HCT116 (cell line): ENCODE results near the gene MICOS13. TPM values are rescaled to one million over a fixed set of nuclear protein-coding genes. Genes with fewer than 3 reads are reported as not detected.
A peak's percentile ranks its signal among the peaks of the same experiment; 100 is the strongest.

Experiments
- ATAC-seq: fragments of 200-7000 bp; cut with Tn5 transposase; 2 replicates; pipeline ENCODE4 v1.9.1; 2020; ENCODE audit warnings: mild to moderate bottlenecking, moderate library complexity
- BruUV-seq: library from RNA; stranded (reverse); fragments of 400-500 nt; replicated peaks from 2 replicates; lab custom pipeline; 2021; lab: Mats Ljungman, UMichigan
- CTCF ChIA-PET: fragments of 300-600 bp; sonication (Branson Sonifier 250); formaldehyde crosslinking; loops from one replicate; lab custom pipeline; 2021; ENCODE audit warnings: antibody characterized with exemption; lab: Charles Lee
- POLR2A ChIA-PET: fragments of 300-600, 350-600 bp; sonication (Branson Sonifier 250); formaldehyde crosslinking; loops from one replicate; lab custom pipeline; 2021; ENCODE audit warnings: antibody characterized with exemption; lab: Charles Lee
- RAD21 ChIA-PET, 2 experiments: fragments of 300-600 bp; sonication (Branson Sonifier 250); formaldehyde crosslinking; loops; one replicate each; lab custom pipeline; 2023; ENCODE audit warnings: low total read pairs in 2 of 2; ENCODE audit not compliant: uncharacterized antibody in 2 of 2, unreplicated experiment in 2 of 2, low non-redundant PET in 1 of 2; lab: Charles Lee
- DNase-seq: peaks from one replicate; pipeline ENCODE4 v3.0.0-alpha.2; 2010; ENCODE audit warnings: low read depth, low spot score
- H2AFZ ChIP-seq: fragments of 200-600 bp; shearing (Covaris generic), sonication (generic); 2 replicates; pipeline ENCODE4 v1.6.1; 2017; ENCODE audit warnings: low read depth, mixed run types, mixed read lengths, antibody characterized with exemption, low read length; ENCODE audit not compliant: poor library complexity, severe bottlenecking
- H3K27ac ChIP-seq: 2 replicates; pipeline ENCODE4 v1.5.1; 2012; ENCODE audit warnings: low read depth, low read length
- H3K27me3 ChIP-seq: fragments of 200-600 bp; sonication (generic); 2 replicates; pipeline ENCODE4 v1.6.1; 2016; ENCODE audit warnings: mixed run types, low read length, mixed read lengths; ENCODE audit not compliant: insufficient read depth
- H3K36me3 ChIP-seq, 2 experiments: fragments of 200-500 bp in 1 of 2; fragments of 200-600 bp in 1 of 2; sonication (Bioruptor generic) in 1 of 2; sonication (generic) in 1 of 2; 2 replicates each; pipeline versions ENCODE4 v1.5.1 to v1.6.1; 2014 to 2016; ENCODE audit warnings: low read length in 2 of 2, inconsistent platforms in 1 of 2, mixed read lengths in 1 of 2, mixed run types in 1 of 2; ENCODE audit not compliant: insufficient read depth in 2 of 2, control insufficient read depth in 1 of 2
- H3K4me1 ChIP-seq, 2 experiments: fragments of 200-600 bp in 1 of 2; sonication (generic) in 1 of 2; 2 replicates each; pipeline versions ENCODE4 v1.5.1 to v1.6.1; 2012 to 2017; ENCODE audit warnings: low read length in 2 of 2, inconsistent platforms in 1 of 2, mild to moderate bottlenecking in 1 of 2, mixed read lengths in 1 of 2, mixed run types in 1 of 2, moderate library complexity in 1 of 2; ENCODE audit not compliant: insufficient read depth in 2 of 2, control insufficient read depth in 1 of 2
- H3K4me2 ChIP-seq: fragments of 200-600 bp; sonication (generic); 2 replicates; pipeline ENCODE4 v1.6.1; 2017; ENCODE audit warnings: mixed run types, low read length, mixed read lengths
- H3K4me3 ChIP-seq, 2 experiments: fragments of 200-600 bp in 1 of 2; sonication (generic) in 1 of 2; replicated peaks in 1 of 2; 2 replicates each; pipeline ENCODE4 v1.5.1; 2011 to 2016; ENCODE audit warnings: low read length in 2 of 2, control low read depth in 1 of 2, low read depth in 1 of 2, mild to moderate bottlenecking in 1 of 2, mixed read lengths in 1 of 2, mixed run types in 1 of 2
- H3K79me2 ChIP-seq: fragments of 200-600 bp; sonication (generic); 2 replicates; pipeline ENCODE4 v1.6.1; 2017; ENCODE audit warnings: mild to moderate bottlenecking, mixed run types, low read length, moderate library complexity, mixed read lengths; ENCODE audit not compliant: insufficient read depth
- H3K9ac ChIP-seq: fragments of 200-600 bp; sonication (generic); 2 replicates; pipeline ENCODE4 v1.6.1; 2016; ENCODE audit warnings: low read length, mixed read lengths
- H3K9me2 ChIP-seq: fragments of 200-600 bp; sonication (generic), shearing (Covaris generic); 2 replicates; pipeline ENCODE4 v1.6.1; 2017; ENCODE audit warnings: mixed run types, mild to moderate bottlenecking, moderate library complexity; ENCODE audit not compliant: insufficient read depth
- H3K9me3 ChIP-seq, 2 experiments: fragments of 200-500 bp in 1 of 2; fragments of 200-600 bp in 1 of 2; sonication (Bioruptor generic) in 1 of 2; sonication (generic) in 1 of 2; 2 replicates each; pipeline ENCODE4 v1.6.1; 2014 to 2017; ENCODE audit warnings: low read length in 2 of 2, mixed read lengths in 2 of 2, inconsistent platforms in 1 of 2, low read depth in 1 of 2, mild to moderate bottlenecking in 1 of 2, mixed run types in 1 of 2, moderate library complexity in 1 of 2; ENCODE audit not compliant: control insufficient read depth in 1 of 2, insufficient read depth in 1 of 2
- H4K20me1 ChIP-seq: fragments of 200-600 bp; sonication (generic), shearing (Covaris generic); 2 replicates; pipeline ENCODE4 v1.6.1; 2017; ENCODE audit warnings: mixed run types, mild to moderate bottlenecking, moderate library complexity; ENCODE audit not compliant: insufficient read depth
- ATF3 ChIP-seq: IDR thresholded peaks from 2 replicates; pipeline ENCODE4 v1.6.1; 2012
- CBX3 ChIP-seq: IDR thresholded peaks from 2 replicates; pipeline ENCODE4 v1.6.1; 2012; ENCODE audit warnings: low read depth
- EGR1 ChIP-seq: IDR thresholded peaks from 2 replicates; pipeline ENCODE4 v1.6.1; 2012; ENCODE audit warnings: low read depth
- EZH2 ChIP-seq: fragments of 200-600 bp; sonication (generic); IDR thresholded peaks from 2 replicates; pipeline ENCODE4 v1.6.1; 2017; ENCODE audit warnings: antibody characterized with exemption, mixed run types
- RAD21 ChIP-seq: IDR thresholded peaks from 2 replicates; pipeline ENCODE4 v1.6.1; 2012; ENCODE audit warnings: low read depth, mild to moderate bottlenecking
- REST ChIP-seq: IDR thresholded peaks from 2 replicates; pipeline ENCODE4 v1.6.1; 2012; ENCODE audit warnings: low read depth
- SRF ChIP-seq: IDR thresholded peaks from 2 replicates; pipeline ENCODE4 v1.6.1; 2012; ENCODE audit warnings: low read depth
- YY1 ChIP-seq: IDR thresholded peaks from 2 replicates; pipeline ENCODE4 v1.6.1; 2011; ENCODE audit warnings: low read length, low read depth, moderate library complexity, mild to moderate bottlenecking; ENCODE audit not compliant: insufficient replicate concordance; ENCODE audit errors: extremely low read depth
- ZBTB33 ChIP-seq: IDR thresholded peaks from 2 replicates; pipeline ENCODE4 v1.6.1; 2011; ENCODE audit warnings: mild to moderate bottlenecking, low read length, moderate library complexity; ENCODE audit not compliant: insufficient replicate concordance; ENCODE audit errors: extremely low read depth
- ZFX ChIP-seq: fragments of 450-650 bp; IDR thresholded peaks from 2 replicates; pipeline ENCODE4 v1.6.1; 2017
- ZNF274 ChIP-seq: fragments of 200-500 bp; sonication (Bioruptor generic); IDR thresholded peaks from 2 replicates; pipeline ENCODE4 v1.6.1; 2014; ENCODE audit warnings: mild to moderate bottlenecking, low read depth, low read length, inconsistent platforms
- intact Hi-C: fragments of 100-400 bp; cut with micrococcal nuclease; formaldehyde crosslinking; loops from 2 replicates; pipeline ENCODE4 v1.10.0; 2022
- total RNA-seq: library from RNA; stranded (reverse); gene quantifications from one replicate; pipeline ENCODE4 v1.2.1, GENCODE V29; 2021; ENCODE audit not compliant: unreplicated experiment

MICOS13 gene
- total RNA-seq, 1 experiment from 2014 or later = 61.6 TPM

GRCh38 chr19:5680084-5680436 is 256 bp downstream of the MICOS13 start:
- Histone ChIP-seq H3K4me1 (peaks cover 5 to 17% of the 10 kb centered on the region in 2 experiments; a peak in 2 of 4 replicates), H3K27ac (peak overlapping the region; percentile 69), H4K20me1 (no peaks in the 10 kb centered on the region), H3K27me3 (no peaks in the 10 kb centered on the region), H3K9me2 (no peaks in the 10 kb centered on the region), H3K9ac (peak overlapping the region; percentile 96), H3K4me2 (peak overlapping the region; percentile 95), H3K36me3 (no peaks in the 10 kb centered on the region), H3K9me3 (no peaks in the 10 kb centered on the region), H3K4me3 (peak overlapping the region; percentile 84 to 99), H2AFZ (no peak overlapping the region), H3K79me2 (peaks cover 12% of the 10 kb centered on the region)
- POLR2A ChIA-PET = interaction anchor here (0.5 kb wide), 1 partner anchor 24 kb away, joined by 4 read pairs; no protein-coding TSS in a partner anchor
- ATAC-seq = peak; percentile 39
- DNase-seq = no peak
- CTCF ChIA-PET = interaction anchor here (1.0 kb wide), 1 partner anchor 10 kb away, joined by 4 read pairs; the partner anchor contains the start of gene RPL36
- TSS peak; percentile 83 for BruUV-seq
- intact Hi-C loops = loop anchor here (1.0 to 2.0 kb wide), 2 partner anchors 40 to 111 kb away; partner anchors contain the start of genes CATSPERD, DUS3L and LONP1
- RAD21 ChIA-PET = no interaction called here
- no peak for TF ChIP-seq EZH2

GRCh38 chr19:5679289-5680083 is 830 bp downstream of the MICOS13 start:
- Histone ChIP-seq H3K4me2 (peak overlapping the region; percentile 95), H3K9me2 (no peaks in the 10 kb centered on the region), H3K4me1 (peaks cover 5 to 17% of the 10 kb centered on the region in 2 experiments; a peak in 2 of 4 replicates), H2AFZ (no peak overlapping the region), H4K20me1 (no peaks in the 10 kb centered on the region), H3K27ac (peak overlapping the region; percentile 69), H3K4me3 (peak overlapping the region; percentile 84 to 99), H3K9ac (peak overlapping the region; percentile 96), H3K79me2 (peaks cover 12% of the 10 kb centered on the region), H3K36me3 (no peaks in the 10 kb centered on the region), H3K27me3 (no peaks in the 10 kb centered on the region), H3K9me3 (no peaks in the 10 kb centered on the region)
- intact Hi-C loops = loop anchor here (1.0 to 2.0 kb wide), 2 partner anchors 41 to 111 kb away; partner anchors contain the start of genes CATSPERD, DUS3L and LONP1
- DNase-seq = no peak
- CTCF ChIA-PET = interaction anchor here (1.0 kb wide), 1 partner anchor 10 kb away, joined by 4 read pairs; the partner anchor contains the start of gene RPL36
- POLR2A ChIA-PET = interaction anchor here (0.5 kb wide), 1 partner anchor 23 kb away, joined by 4 read pairs; no protein-coding TSS in a partner anchor
- RAD21 ChIA-PET = no interaction called here
- BruUV-seq = no TSS peak
- no peak for ATAC-seq
- TF ChIP-seq ZFX (no peak), ZNF274 (no peak), RAD21 (no peak), ZBTB33 (no peak), CBX3 (no peak), SRF (no peak), YY1 (no peak), ATF3 (no peak), REST (no peak), EGR1 (no peak)
